Neutrophil (primary cell): ENCODE results near the gene COL26A1.

ENCODE experiments used
- H3K27ac ChIP-seq: fragments of 200-600 bp; sonication (generic); 2 replicates; pipeline ENCODE4 v1.5.1; 2016; ENCODE audit warnings: mild to moderate bottlenecking, moderate library complexity
- H3K27me3 ChIP-seq: fragments of 200-600 bp; sonication (generic); 2 replicates; pipeline ENCODE4 v1.6.0; 2016; ENCODE audit warnings: mild to moderate bottlenecking
- H3K36me3 ChIP-seq: fragments of 200-600 bp; sonication (generic); 2 replicates; pipeline ENCODE4 v1.5.1; 2017
- H3K4me1 ChIP-seq, 2 experiments: fragments of 200-600 bp in 1 of 2; sonication (generic) in 1 of 2; 1 replicate in 1 of 2; 2 replicates in 1 of 2; pipeline versions ENCODE4 v1.5.1 to v1.6.1; 2013 to 2016; ENCODE audit warnings: low read depth in 1 of 2, low read length in 1 of 2, mild to moderate bottlenecking in 1 of 2, moderate library complexity in 1 of 2; ENCODE audit not compliant: control insufficient read depth in 1 of 2, insufficient read depth in 1 of 2
- H3K4me3 ChIP-seq, 2 experiments: fragments of 200-600 bp in 1 of 2; sonication (generic) in 1 of 2; 1 replicate in 1 of 2; 2 replicates in 1 of 2; pipeline ENCODE4 v1.5.1; 2013 to 2016; ENCODE audit warnings: low read depth in 1 of 2, low read length in 1 of 2, mild to moderate bottlenecking in 1 of 2, moderate library complexity in 1 of 2
- H3K9me3 ChIP-seq: fragments of 200-600 bp; sonication (generic); 2 replicates; pipeline ENCODE4 v1.5.1; 2016
- CTCF ChIP-seq: fragments of 200-600 bp; sonication (generic); IDR thresholded peaks from 2 replicates; pipeline ENCODE4 v1.5.1; 2016; ENCODE audit warnings: antibody characterized with exemption

COL26A1 gene

GRCh38 chr7:101539784-101540183 lies 177.1 kb downstream of the COL26A1 start:
- no peak for TF ChIP-seq CTCF
- Histone ChIP-seq H3K4me1 (no peaks in the 10 kb centered on the region), H3K27ac (no peak overlapping the region), H3K9me3 (no peaks in the 10 kb centered on the region), H3K27me3 (no peaks in the 10 kb centered on the region), H3K36me3 (no peaks in the 10 kb centered on the region), H3K4me3 (no peak overlapping the region)

DNA sequence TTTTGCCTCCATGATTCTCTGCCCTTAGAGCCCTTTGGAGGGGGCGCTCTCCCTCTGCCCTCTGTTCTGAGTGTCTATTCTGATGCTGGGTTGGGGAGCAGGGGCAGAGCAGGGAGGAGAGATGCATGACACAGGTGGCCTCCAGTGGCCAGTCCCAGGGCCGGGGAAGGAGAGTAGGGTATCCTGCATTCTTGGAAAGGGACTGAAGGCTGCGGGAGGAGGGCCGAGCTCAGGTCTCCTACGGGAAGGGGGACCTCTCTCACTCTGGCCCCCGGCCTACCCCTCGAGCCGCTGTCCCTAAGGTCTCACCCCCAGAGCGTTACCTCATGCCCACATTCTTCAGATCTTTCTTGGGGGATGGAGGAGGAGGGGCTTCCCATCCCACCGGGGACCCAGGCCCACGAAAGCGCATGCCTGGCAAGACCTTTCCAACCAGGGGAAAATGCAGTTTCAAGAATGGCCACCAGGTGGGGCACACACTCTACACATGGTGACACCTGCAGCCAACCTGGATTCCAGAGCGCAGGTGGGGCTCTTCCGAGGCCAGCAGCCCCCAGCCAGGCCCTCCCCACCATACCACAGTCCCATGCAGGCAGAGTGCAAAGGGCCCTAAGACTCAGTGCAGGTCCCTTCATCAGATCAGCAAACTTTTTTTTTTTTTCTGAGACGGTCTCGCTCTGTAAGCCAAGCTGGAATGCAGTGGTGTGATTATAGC lies 180.0 kb downstream of the COL26A1 start:
- H3K9me3 ChIP-seq = no peaks in the 10 kb centered on the region
- no peaks in the 10 kb centered on the region for H3K27me3 ChIP-seq
- TF ChIP-seq CTCF = peak; percentile 81
- H3K4me1 ChIP-seq = no peaks in the 10 kb centered on the region
- H3K36me3 ChIP-seq = no peaks in the 10 kb centered on the region
- H3K4me3 ChIP-seq = no peak overlapping the region
- no peak overlapping the region for H3K27ac ChIP-seq

- Histone ChIP-seq H3K27ac (no peak overlapping the region), H3K4me1 (no peaks in the 10 kb centered on the region), H3K36me3 (no peaks in the 10 kb centered on the region), H3K9me3 (no peaks in the 10 kb centered on the region), H3K4me3 (no peak overlapping the region), H3K27me3 (no peaks in the 10 kb centered on the region)
- no peak for TF ChIP-seq CTCF
These were observed 180.6 kb downstream of the COL26A1 start for GRCh38 chr7:101543242-101543766.

- Histone ChIP-seq H3K36me3 (no peaks in the 10 kb centered on the region), H3K4me1 (no peaks in the 10 kb centered on the region), H3K27me3 (no peaks in the 10 kb centered on the region), H3K27ac (no peak overlapping the region), H3K4me3 (no peak overlapping the region), H3K9me3 (no peaks in the 10 kb centered on the region)
- TF ChIP-seq CTCF = no peak
These were observed 181.2 kb downstream of the COL26A1 start for GRCh38 chr7:101543846-101544245.

DNA sequence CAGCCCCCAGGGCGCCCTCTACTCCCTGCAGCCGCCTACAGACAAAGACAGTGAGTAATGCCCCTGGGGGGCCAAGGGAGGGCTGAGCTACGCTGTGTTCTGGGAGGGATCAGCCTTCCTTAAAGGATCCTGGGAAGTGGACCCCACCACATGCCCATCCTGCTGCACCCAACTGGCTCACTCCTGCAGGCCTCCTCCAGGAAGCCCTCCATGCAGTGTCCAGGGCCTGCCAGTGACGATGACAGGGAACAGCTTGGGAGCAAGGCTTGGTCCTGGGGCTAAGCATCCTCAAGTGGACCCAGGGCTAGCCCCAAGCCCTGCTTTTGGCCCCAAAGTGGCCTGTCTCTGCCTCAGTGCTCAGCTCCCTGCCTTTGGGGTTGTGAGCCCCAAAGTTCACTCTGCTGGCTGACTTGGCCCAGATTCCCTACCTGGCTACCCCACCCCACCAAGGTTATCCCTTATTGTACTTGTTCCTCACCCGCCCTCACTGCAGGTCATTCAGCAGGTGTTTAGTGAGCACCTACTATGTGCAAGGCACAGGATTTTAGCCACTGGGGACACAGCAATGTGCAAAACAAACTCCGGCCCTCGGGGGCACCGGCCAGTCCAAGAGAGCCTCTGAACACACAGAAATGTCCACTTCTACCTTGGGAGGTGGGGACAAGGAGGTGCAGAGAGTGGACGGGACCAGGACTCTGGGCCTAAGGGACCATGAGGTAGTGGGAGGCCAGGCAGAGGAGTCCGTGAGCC lies 182.9 kb downstream of the COL26A1 start:
- H3K27ac ChIP-seq = no peak overlapping the region
- TF ChIP-seq CTCF = no peak
- no peaks in the 10 kb centered on the region for H3K4me1 ChIP-seq
- H3K4me3 ChIP-seq = no peak overlapping the region
- no peaks in the 10 kb centered on the region for H3K9me3 ChIP-seq
- H3K27me3 ChIP-seq = no peaks in the 10 kb centered on the region
- no peaks in the 10 kb centered on the region for H3K36me3 ChIP-seq
